B cell (primary cell): ENCODE measurements around the gene RNASE8. TPM values are rescaled to one million over a fixed set of nuclear protein-coding genes. Genes with fewer than 3 reads are reported as not detected.

ENCODE experiments used
- ATAC-seq: fragments of 200-7000 bp; cut with Tn5 transposase; one replicate; pipeline ENCODE4 v1.10.0; 2021; ENCODE audit warnings: low read depth, mild to moderate bottlenecking, moderate number of reproducible peaks, moderate library complexity
- CTCF ChIA-PET: fragments of 350-600 bp; sonication (Branson Sonifier 250); formaldehyde crosslinking; loops from one replicate; lab custom pipeline; 2021; ENCODE audit warnings: antibody characterized with exemption, inconsistent platforms; lab: Charles Lee
- POLR2A ChIA-PET: fragments of 350-600 bp; sonication (Branson Sonifier 250); formaldehyde crosslinking; loops from one replicate; lab custom pipeline; 2021; ENCODE audit warnings: antibody characterized with exemption; lab: Charles Lee
- DNase-seq: peaks from one replicate; pipeline ENCODE4 v3.0.0; 2013
- H2AFZ ChIP-seq: 2 replicates; pipeline ENCODE4 v1.6.1; 2012; ENCODE audit warnings: mild to moderate bottlenecking, low read depth, low read length; ENCODE audit not compliant: insufficient read depth, poor library complexity, severe bottlenecking
- H3K27ac ChIP-seq, 2 donors: 1 replicate in 1 of 2; 2 replicates in 1 of 2; pipeline ENCODE4 v1.5.1; 2012 to 2013; ENCODE audit warnings: low read length in 2 of 2, mild to moderate bottlenecking in 2 of 2, moderate library complexity in 1 of 2
- H3K27me3 ChIP-seq, 4 experiments: fragments of 200-600 bp in 1 of 4; sonication (generic) in 1 of 4; replicated peaks in 1 of 4; 1 replicate in 2 of 4; 2 replicates in 2 of 4; pipeline versions ENCODE4 v1.6.1 to v1.7.0; 2013 to 2016; ENCODE audit warnings: low read length in 3 of 4, mild to moderate bottlenecking in 2 of 4, mixed read lengths in 1 of 4, moderate library complexity in 1 of 4; ENCODE audit not compliant: insufficient read depth in 4 of 4, control insufficient read depth in 3 of 4; ENCODE audit errors: control extremely low read depth in 1 of 4
- H3K36me3 ChIP-seq, 2 experiments: replicated peaks in 1 of 2; 1 replicate in 1 of 2; 2 replicates in 1 of 2; pipeline versions ENCODE4 v1.6.1 to v1.7.1; 2013; ENCODE audit warnings: low read length in 1 of 2; ENCODE audit not compliant: insufficient read depth in 2 of 2, control insufficient read depth in 1 of 2; ENCODE audit errors: control extremely low read depth in 1 of 2, extremely low read depth in 1 of 2
- H3K4me1 ChIP-seq, 2 donors: fragments of 200-600 bp in 1 of 2; sonication (generic) in 1 of 2; 1 replicate in 1 of 2; 2 replicates in 1 of 2; pipeline versions ENCODE4 v1.5.1 to v1.6.1; 2013 to 2017; ENCODE audit warnings: low read length in 2 of 2; ENCODE audit not compliant: control insufficient read depth in 2 of 2, insufficient read depth in 2 of 2
- H3K4me2 ChIP-seq: replicated peaks from 2 replicates; pipeline ENCODE3; 2012; ENCODE audit warnings: mild to moderate bottlenecking, low read depth, low read length; ENCODE audit not compliant: poor library complexity, severe bottlenecking
- H3K4me3 ChIP-seq, 5 experiments: fragments of 200-600 bp in 1 of 5; sonication (generic) in 1 of 5; 1 replicate in 3 of 5; 2 replicates in 2 of 5; pipeline versions ENCODE4 v1.5.1 to v1.7.0; 2011 to 2016; ENCODE audit warnings: low read length in 4 of 5, mild to moderate bottlenecking in 4 of 5, low read depth in 2 of 5, control low read depth in 1 of 5, moderate library complexity in 1 of 5; ENCODE audit not compliant: insufficient read depth in 1 of 5; ENCODE audit errors: control extremely low read depth in 1 of 5, extremely low read depth in 1 of 5
- H3K79me2 ChIP-seq: fragments of 200-600 bp; sonication (generic); one replicate; pipeline ENCODE4 v1.6.0; 2016; ENCODE audit warnings: low read length; ENCODE audit not compliant: control insufficient read depth, insufficient read depth
- H3K9ac ChIP-seq: fragments of 200-600 bp; sonication (generic); 2 replicates; pipeline ENCODE4 v1.6.1; 2017; ENCODE audit warnings: mild to moderate bottlenecking, low read length, moderate library complexity
- H3K9me3 ChIP-seq, 3 donors: one replicate each; pipeline versions ENCODE4 v1.6.1 to v1.7.1; 2013; ENCODE audit warnings: low read length in 2 of 3; ENCODE audit not compliant: control insufficient read depth in 2 of 3, insufficient read depth in 1 of 3; ENCODE audit errors: control extremely low read depth in 1 of 3
- H4K20me1 ChIP-seq: 2 replicates; pipeline ENCODE4 v1.6.0; 2012; ENCODE audit warnings: mild to moderate bottlenecking, low read length; ENCODE audit not compliant: insufficient read depth, control insufficient read depth, poor library complexity, severe bottlenecking
- H3K27ac Mint-ChIP-seq: one replicate; pipeline ENCODE4 v1.8.0; 2021; ENCODE audit warnings: mixed read lengths
- H3K27me3 Mint-ChIP-seq: one replicate; pipeline ENCODE4 v1.8.0; 2021; ENCODE audit warnings: mixed read lengths
- H3K4me1 Mint-ChIP-seq: one replicate; pipeline ENCODE4 v1.8.0; 2021; ENCODE audit warnings: mixed read lengths
- H3K4me3 Mint-ChIP-seq: one replicate; pipeline ENCODE4 v1.8.0; 2021; ENCODE audit warnings: mixed read lengths
- H3K9me3 Mint-ChIP-seq: one replicate; pipeline ENCODE4 v1.8.0; 2022; ENCODE audit warnings: mixed read lengths; ENCODE audit not compliant: insufficient read depth
- CTCF ChIP-seq: fragments of 200-600 bp; IDR thresholded peaks from one replicate; pipeline ENCODE4 v1.8.0; 2022; ENCODE audit warnings: antibody characterized with exemption, mild to moderate bottlenecking
- EZH2 ChIP-seq: IDR thresholded peaks from 2 replicates; pipeline ENCODE4 v1.6.1; 2012; ENCODE audit warnings: borderline replicate concordance, low read depth, mild to moderate bottlenecking, moderate library complexity, low read length; ENCODE audit not compliant: insufficient read depth, poor library complexity, severe bottlenecking
- WGBS: methylation state at CpG from one replicate; pipeline ENCODE4 v1.1.5; 2013; ENCODE audit warnings: missing lambda C conversion rate; ENCODE audit not compliant: insufficient coverage; 5-methylcytosine and 5-hydroxymethylcytosine counted together
- intact Hi-C: fragments of 100-400 bp; cut with micrococcal nuclease; formaldehyde crosslinking; loops from one replicate; pipeline ENCODE4 v1.10.0; 2022
- polyA plus RNA-seq: library from polyadenylated mRNA; depleted of rRNA; stranded (reverse); fragments of >200 nt; gene quantifications from 2 replicates; pipeline ENCODE4 v1.2.3, GENCODE V29; 2012
- total RNA-seq, 2 donors: library from RNA; stranded (reverse); fragments of 120-200 nt in 1 of 2; gene quantifications; 1 replicate in 1 of 2; 2 replicates in 1 of 2; pipeline versions ENCODE4 v1.2.3 to v1.2.4, GENCODE V29; 2013 to 2022

The RNASE8 gene
- total and polyA plus RNA-seq, 2 donors (not counting 1 experiment from before 2014, with no cell fraction given) = not detected

DNA sequence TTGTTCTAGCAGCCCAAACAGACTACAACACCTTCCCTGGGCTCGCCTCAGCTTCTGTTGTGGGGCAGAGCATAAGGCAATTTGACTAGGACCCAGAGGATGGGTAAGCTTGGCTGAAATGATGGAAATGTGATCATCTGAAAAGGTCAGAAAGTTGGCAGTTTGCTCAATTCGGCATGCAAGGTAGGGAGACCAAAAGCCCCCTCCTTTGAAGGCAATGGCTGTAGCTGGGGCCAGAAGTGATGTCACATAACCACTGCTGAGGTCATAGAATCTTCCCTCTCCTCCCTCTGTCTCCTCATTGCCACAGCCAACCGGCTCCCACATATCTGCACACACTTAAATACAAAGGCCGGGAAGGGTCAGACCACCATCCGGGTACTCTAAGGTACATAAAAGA, 27.7 kb upstream of the RNASE8 start, which contains the start of gene TPPP2:
TPPP2 (plus strand) TSS at position 301 of the 400 bp plus-strand sequence. CDS start 365 bp downstream, outside the sequence.
- no peak for DNase-seq
- no peaks in the 10 kb centered on the region for H3K79me2 ChIP-seq
- TF ChIP-seq EZH2 = no peak
- no peak for TF ChIP-seq CTCF
- ChIA-PET CTCF (interaction anchor here (1.4 to 2.3 kb wide), 4 partner anchors 9 to 15 kb away, joined by 4 to 12 read pairs (median 6); no protein-coding TSS in a partner anchor), POLR2A (no interaction called here)
- no peak within 1 kb of the TSS for H3K27ac ChIP-seq
- H3K27ac Mint-ChIP-seq = no peak within 1 kb of the TSS
- H3K4me2 ChIP-seq = no peak within 1 kb of the TSS
- H3K27me3 Mint-ChIP-seq = peaks cover 11% of the 10 kb centered on the region
- no peak within 1 kb of the TSS for H2AFZ ChIP-seq
- H3K9me3 ChIP-seq = no peaks in the 10 kb centered on the region
- H3K4me3 ChIP-seq = no peak within 1 kb of the TSS
- peaks cover 0 to 15% (median 0%) of the 10 kb centered on the region in 4 experiments for H3K27me3 ChIP-seq
- no peak within 1 kb of the TSS for H3K9ac ChIP-seq
- ATAC-seq = no peak
- H3K4me1 ChIP-seq = peaks cover 0 to 9% of the 10 kb centered on the region in 2 donors
- H3K9me3 Mint-ChIP-seq = no peaks in the 10 kb centered on the region
- no peak within 1 kb of the TSS for H3K4me3 Mint-ChIP-seq
- 100% methylated on average over 2 of the region's 5 CpGs for WGBS
- peaks cover 2% of the 10 kb centered on the region for H3K4me1 Mint-ChIP-seq
- H3K36me3 ChIP-seq = no peaks in the 10 kb centered on the region
- H4K20me1 ChIP-seq = no peaks in the 10 kb centered on the region
- intact Hi-C loops = no loop called here

DNA sequence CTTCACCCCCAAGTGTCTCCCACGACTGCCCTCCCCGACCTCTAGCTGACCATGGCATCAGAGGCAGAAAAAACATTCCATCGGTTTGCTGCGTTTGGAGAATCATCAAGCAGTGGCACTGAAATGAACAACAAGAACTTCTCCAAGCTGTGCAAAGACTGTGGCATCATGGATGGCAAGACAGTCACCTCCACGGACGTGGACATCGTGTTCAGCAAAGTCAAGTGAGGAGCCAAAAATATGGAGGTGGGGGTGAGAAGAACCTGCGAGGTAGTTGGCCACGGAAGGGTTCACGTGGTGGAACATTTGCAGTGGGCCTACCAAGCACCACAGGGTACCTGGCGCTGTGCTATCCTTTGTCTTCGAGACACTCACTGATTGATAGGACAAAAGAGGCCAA, 27.1 kb upstream of the RNASE8 start:
- peaks cover 15% of the 10 kb centered on the region for H3K27me3 Mint-ChIP-seq
- Histone ChIP-seq H3K4me1 (peaks cover 0 to 4% of the 10 kb centered on the region in 2 donors), H3K27me3 (peaks cover 0 to 15% (median 0%) of the 10 kb centered on the region in 4 experiments), H3K4me3 (no peak overlapping the region), H4K20me1 (no peaks in the 10 kb centered on the region), H3K36me3 (no peaks in the 10 kb centered on the region), H2AFZ (no peak overlapping the region), H3K9ac (no peak overlapping the region), H3K27ac (no peak overlapping the region), H3K4me2 (no peak overlapping the region), H3K79me2 (no peaks in the 10 kb centered on the region), H3K9me3 (no peaks in the 10 kb centered on the region)
- ChIA-PET POLR2A (no interaction called here), CTCF (interaction anchor here (1.4 to 2.3 kb wide), 4 partner anchors 9 to 16 kb away, joined by 4 to 12 read pairs (median 6); no protein-coding TSS in a partner anchor)
- H3K9me3 Mint-ChIP-seq = no peaks in the 10 kb centered on the region
- no peak overlapping the region for H3K27ac Mint-ChIP-seq
- no peak for ATAC-seq
- no peaks in the 10 kb centered on the region for H3K4me1 Mint-ChIP-seq
- no peak for DNase-seq
- intact Hi-C loops = no loop called here
- no peak overlapping the region for H3K4me3 Mint-ChIP-seq
- WGBS = 85% methylated on average over 12 of the region's 12 CpGs
- no peak for TF ChIP-seq CTCF
- TF ChIP-seq EZH2 = no peak
